ENCODE measurements around the gene GAGE1. TPM values are rescaled to one million over a fixed set of nuclear protein-coding genes. Genes with fewer than 3 reads are reported as not detected.

The GAGE1 gene, protein sequence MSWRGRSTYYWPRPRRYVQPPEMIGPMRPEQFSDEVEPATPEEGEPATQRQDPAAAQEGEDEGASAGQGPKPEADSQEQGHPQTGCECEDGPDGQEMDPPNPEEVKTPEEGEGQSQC
- total RNA-seq, result not detected

GRCh38 chrX:49598720-49599119 lies at the start of gene GAGE1:
TSS of gene GAGE1 (plus strand) at chrX:49599020. CDS start at chrX:49600175, 1,155 bp downstream.

DNA sequence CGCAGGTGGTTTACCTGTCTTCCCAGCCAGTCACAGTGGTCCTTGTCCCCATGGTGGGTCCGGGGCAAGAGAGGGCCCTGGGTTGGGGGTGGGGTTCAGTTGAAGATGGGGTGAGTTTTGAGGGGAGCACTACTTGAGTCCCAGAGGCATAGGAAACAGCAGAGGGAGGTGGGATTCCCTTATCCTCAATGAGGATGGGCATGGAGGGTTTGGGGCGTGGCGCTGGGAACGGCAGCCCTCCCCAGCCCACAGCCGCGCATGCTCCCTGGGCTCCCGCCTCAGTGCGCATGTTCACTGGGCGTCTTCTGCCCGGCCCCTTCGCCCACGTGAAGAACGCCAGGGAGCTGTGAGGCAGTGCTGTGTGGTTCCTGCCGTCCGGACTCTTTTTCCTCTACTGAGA lies 47.8 kb upstream of the GAGE1 start, which contains the start of gene GAGE12E:
Gene GAGE12E, plus strand, starts transcription at position 301 of the 400 bp plus-strand sequence. CDS start 1,155 bp downstream, outside the sequence.

GRCh38 chrX:49560542-49560941 lies 38.3 kb upstream of the GAGE1 start, which contains the start of gene GAGE12F:
TSS of gene GAGE12F (plus strand) at chrX:49560842. CDS start at chrX:49561997, 1,155 bp downstream.

DNA sequence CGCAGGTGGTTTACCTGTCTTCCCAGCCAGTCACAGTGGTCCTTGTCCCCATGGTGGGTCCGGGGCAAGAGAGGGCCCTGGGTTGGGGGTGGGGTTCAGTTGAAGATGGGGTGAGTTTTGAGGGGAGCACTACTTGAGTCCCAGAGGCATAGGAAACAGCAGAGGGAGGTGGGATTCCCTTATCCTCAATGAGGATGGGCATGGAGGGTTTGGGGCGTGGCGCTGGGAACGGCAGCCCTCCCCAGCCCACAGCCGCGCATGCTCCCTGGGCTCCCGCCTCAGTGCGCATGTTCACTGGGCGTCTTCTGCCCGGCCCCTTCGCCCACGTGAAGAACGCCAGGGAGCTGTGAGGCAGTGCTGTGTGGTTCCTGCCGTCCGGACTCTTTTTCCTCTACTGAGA lies 28.7 kb upstream of the GAGE1 start, which contains the start of gene GAGE12G:
Gene GAGE12G, plus strand, starts transcription at position 301 of the 400 bp plus-strand sequence. CDS start 1,155 bp downstream, outside the sequence.

GRCh38 chrX:49579649-49580048 lies 19.2 kb upstream of the GAGE1 start, which contains the start of gene GAGE12H:
TSS of gene GAGE12H (plus strand) at chrX:49579949. CDS start at chrX:49581104, 1,155 bp downstream.

DNA sequence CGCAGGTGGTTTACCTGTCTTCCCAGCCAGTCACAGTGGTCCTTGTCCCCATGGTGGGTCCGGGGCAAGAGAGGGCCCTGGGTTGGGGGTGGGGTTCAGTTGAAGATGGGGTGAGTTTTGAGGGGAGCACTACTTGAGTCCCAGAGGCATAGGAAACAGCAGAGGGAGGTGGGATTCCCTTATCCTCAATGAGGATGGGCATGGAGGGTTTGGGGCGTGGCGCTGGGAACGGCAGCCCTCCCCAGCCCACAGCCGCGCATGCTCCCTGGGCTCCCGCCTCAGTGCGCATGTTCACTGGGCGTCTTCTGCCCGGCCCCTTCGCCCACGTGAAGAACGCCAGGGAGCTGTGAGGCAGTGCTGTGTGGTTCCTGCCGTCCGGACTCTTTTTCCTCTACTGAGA lies 9.6 kb upstream of the GAGE1 start, which contains the start of gene GAGE2A:
Gene GAGE2A, plus strand, starts transcription at position 301 of the 400 bp plus-strand sequence. CDS start 1,155 bp downstream, outside the sequence.

Other genes with a start within 250 kb of the GAGE1 start
- gene GAGE12C, start 66.8 kb upstream of the GAGE1 start, total RNA-seq, result not detected
- not detected for gene GAGE12D, start 57.3 kb upstream of the GAGE1 start, total RNA-seq
- gene GAGE12E, start 47.7 kb upstream of the GAGE1 start, total RNA-seq, result not detected
- gene GAGE12F, start 38.2 kb upstream of the GAGE1 start, total RNA-seq, result not detected
- not detected for gene GAGE12G, start 28.6 kb upstream of the GAGE1 start, total RNA-seq
- not detected for gene GAGE12H, start 19.1 kb upstream of the GAGE1 start, total RNA-seq
- gene GAGE2A, start 9.5 kb upstream of the GAGE1 start, total RNA-seq, result not detected
- not detected for gene PAGE1, start 97.0 kb downstream of the GAGE1 start, total RNA-seq
- gene PAGE4, start 230.3 kb downstream of the GAGE1 start, total RNA-seq, result not detected

Data from camera-type eye (tissue), 1 donor.